Measurements from ENCODE around the gene ZDHHC13.

Gene ZDHHC13

GRCh38 chr11:19185516-19186052 lies 68.6 kb downstream of the ZDHHC13 start:
- DNase-seq, result no peak
- Histone ChIP-seq H3K36me3 (replicated peaks) (no peaks in the 10 kb centered on the region), H3K27me3 (replicated peaks) (no peaks in the 10 kb centered on the region), H3K27ac (no peak overlapping the region), H3K4me3 (ENCODE audit: low read depth, low read length) (no peak overlapping the region)
- TF ChIP-seq CTCF (IDR thresholded peaks at IDR 0.05; ENCODE audit: low read depth, low read length, missing control alignments), result no peak
- in situ Hi-C loops (cut with HindIII; ENCODE audit: low pct_ligation_motif_present, low sequenced_read_pairs), result no loop called here

- in situ Hi-C loops (cut with HindIII; ENCODE audit: low pct_ligation_motif_present, low sequenced_read_pairs), result no loop called here
- Histone ChIP-seq H3K27ac (no peak overlapping the region), H3K27me3 (replicated peaks) (no peaks in the 10 kb centered on the region), H3K4me3 (ENCODE audit: low read depth, low read length) (no peak overlapping the region), H3K36me3 (replicated peaks) (no peaks in the 10 kb centered on the region)
- TF ChIP-seq CTCF (IDR thresholded peaks at IDR 0.05; ENCODE audit: low read depth, low read length, missing control alignments), result no peak
- no peak for DNase-seq
Measured at GRCh38 chr11:19187114-19187832, 70.3 kb downstream of the ZDHHC13 start.

DNA sequence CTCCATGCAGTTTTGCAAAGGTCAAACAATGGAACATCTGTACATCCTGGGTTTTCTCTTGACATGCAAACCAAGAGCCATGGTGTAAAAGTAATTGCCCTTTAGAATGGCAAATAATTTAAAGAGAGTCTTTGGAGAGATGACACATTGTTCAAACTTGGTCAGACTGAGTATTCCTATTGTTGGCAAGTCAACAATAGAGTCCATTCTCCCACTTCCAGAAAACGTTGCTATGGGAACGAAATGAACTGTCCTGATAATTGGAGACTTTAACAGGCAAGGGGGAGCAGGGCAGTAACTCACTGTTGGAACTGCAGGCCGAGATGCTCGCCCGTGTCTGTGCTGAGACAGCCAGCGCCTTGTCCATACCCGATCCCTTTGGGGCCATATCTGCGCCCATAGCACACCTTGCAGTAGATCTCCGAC lies 70.9 kb downstream of the ZDHHC13 start:
- no peaks in the 10 kb centered on the region for H3K27me3 ChIP-seq (replicated peaks)
- no peak overlapping the region for H3K27ac ChIP-seq
- in situ Hi-C loops (cut with HindIII; ENCODE audit: low pct_ligation_motif_present, low sequenced_read_pairs), result no loop called here
- no peak for TF ChIP-seq CTCF (IDR thresholded peaks at IDR 0.05; ENCODE audit: low read depth, low read length, missing control alignments)
- no peak for DNase-seq
- no peaks in the 10 kb centered on the region for H3K36me3 ChIP-seq (replicated peaks)
- no peak overlapping the region for H3K4me3 ChIP-seq (ENCODE audit: low read depth, low read length)

- H3K27me3 ChIP-seq (replicated peaks), result no peaks in the 10 kb centered on the region
- TF ChIP-seq CTCF (IDR thresholded peaks at IDR 0.05; ENCODE audit: low read depth, low read length, missing control alignments), result no peak
- in situ Hi-C loops (cut with HindIII; ENCODE audit: low pct_ligation_motif_present, low sequenced_read_pairs), result no loop called here
- H3K4me3 ChIP-seq (ENCODE audit: low read depth, low read length), result no peak overlapping the region
- DNase-seq, result no peak
- H3K36me3 ChIP-seq (replicated peaks), result no peaks in the 10 kb centered on the region
- no peak overlapping the region for H3K27ac ChIP-seq
Measured at GRCh38 chr11:19191530-19192169, 74.7 kb downstream of the ZDHHC13 start.

DNA sequence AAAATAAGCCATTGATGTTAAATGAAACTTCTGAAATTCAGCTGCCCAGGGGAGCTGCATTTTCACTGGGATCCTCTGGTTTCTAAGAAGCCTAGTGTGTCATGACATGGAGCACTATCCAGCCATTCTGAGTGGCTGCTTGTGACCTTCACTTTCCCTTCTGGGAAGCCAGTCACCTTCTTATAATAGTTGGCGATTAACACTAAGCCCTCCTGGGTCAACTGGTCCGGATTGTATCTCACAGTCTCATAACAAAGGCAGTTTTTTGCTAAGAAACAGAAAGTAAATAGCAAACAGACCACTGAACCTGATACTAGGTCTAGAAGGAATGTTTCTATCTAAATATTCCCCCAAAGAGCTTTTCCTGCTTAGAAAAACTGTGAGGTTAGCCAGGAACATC lies 76.9 kb downstream of the ZDHHC13 start:
- in situ Hi-C loops (cut with HindIII; ENCODE audit: low pct_ligation_motif_present, low sequenced_read_pairs), result no loop called here
- H3K27me3 ChIP-seq (replicated peaks), result no peaks in the 10 kb centered on the region
- no peak overlapping the region for H3K27ac ChIP-seq
- TF ChIP-seq CTCF (IDR thresholded peaks at IDR 0.05; ENCODE audit: low read depth, low read length, missing control alignments), result no peak
- no peaks in the 10 kb centered on the region for H3K36me3 ChIP-seq (replicated peaks)
- no peak overlapping the region for H3K4me3 ChIP-seq (ENCODE audit: low read depth, low read length)
- DNase-seq, result no peak
